ENCODE data around the gene GJB5.

Gene GJB5

GRCh38 chr1:34777519-34778321 is 22.9 kb downstream of the GJB5 start:
- no peak for DNase-seq

GRCh38 chr1:34778381-34778780 is 23.5 kb downstream of the GJB5 start:
- DNase-seq = no peak

- no peak for DNase-seq
Measured at GRCh38 chr1:34779005-34779404, 24.2 kb downstream of the GJB5 start.

- DNase-seq = no peak
Measured at GRCh38 chr1:34779526-34779925, 24.7 kb downstream of the GJB5 start.

GRCh38 chr1:34779962-34780361 is 25.1 kb downstream of the GJB5 start:
- DNase-seq = no peak

GRCh38 chr1:34780528-34780927 is 25.7 kb downstream of the GJB5 start:
- DNase-seq = no peak

GRCh38 chr1:34781071-34781843 is 26.4 kb downstream of the GJB5 start, which contains the start of gene GJB3:
TSS of gene GJB3 (plus strand) at chr1:34781214. CDS start at chr1:34784763, 3,549 bp downstream.
- no peak for DNase-seq

GRCh38 chr1:34781844-34782391 is 27.1 kb downstream of the GJB5 start:
- no peak for DNase-seq

- DNase-seq = no peak
Measured at GRCh38 chr1:34784751-34785221, 29.9 kb downstream of the GJB5 start.

GRCh38 chr1:34785231-34785874 is 30.5 kb downstream of the GJB5 start:
- DNase-seq = no peak

- no peak for DNase-seq
Measured at GRCh38 chr1:34785875-34786470, 31.1 kb downstream of the GJB5 start.

GRCh38 chr1:34786521-34787325 is 31.9 kb downstream of the GJB5 start:
- peak; percentile 66 for DNase-seq

GRCh38 chr1:34787461-34788420 is 32.9 kb downstream of the GJB5 start:
- no peak for DNase-seq

GRCh38 chr1:34790985-34791384 is 36.1 kb downstream of the GJB5 start:
- no peak for DNase-seq

- no peak for DNase-seq
Measured at GRCh38 chr1:34792424-34792823, 37.6 kb downstream of the GJB5 start.

- DNase-seq = no peak
Measured at GRCh38 chr1:34792868-34793727, 38.3 kb downstream of the GJB5 start, which contains the start of gene GJA4. TSS of gene GJA4 (plus strand) at chr1:34792999. CDS start at chr1:34794214, 1,215 bp downstream.

GRCh38 chr1:34794001-34794789 is 39.3 kb downstream of the GJB5 start:
- DNase-seq = no peak

- DNase-seq = no peak
Measured at GRCh38 chr1:34794790-34795180, 39.9 kb downstream of the GJB5 start.

- DNase-seq = no peak
Measured at GRCh38 chr1:34795916-34796315, 41.1 kb downstream of the GJB5 start.
